ENCODE data around the gene IP6K3. TPM values are rescaled to one million over a fixed set of nuclear protein-coding genes. Genes with fewer than 3 reads are reported as not detected.

The IP6K3 gene, protein sequence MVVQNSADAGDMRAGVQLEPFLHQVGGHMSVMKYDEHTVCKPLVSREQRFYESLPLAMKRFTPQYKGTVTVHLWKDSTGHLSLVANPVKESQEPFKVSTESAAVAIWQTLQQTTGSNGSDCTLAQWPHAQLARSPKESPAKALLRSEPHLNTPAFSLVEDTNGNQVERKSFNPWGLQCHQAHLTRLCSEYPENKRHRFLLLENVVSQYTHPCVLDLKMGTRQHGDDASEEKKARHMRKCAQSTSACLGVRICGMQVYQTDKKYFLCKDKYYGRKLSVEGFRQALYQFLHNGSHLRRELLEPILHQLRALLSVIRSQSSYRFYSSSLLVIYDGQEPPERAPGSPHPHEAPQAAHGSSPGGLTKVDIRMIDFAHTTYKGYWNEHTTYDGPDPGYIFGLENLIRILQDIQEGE
- polyA plus RNA-seq, result under 1 TPM; 0.65 to 0.96 TPM

DNA sequence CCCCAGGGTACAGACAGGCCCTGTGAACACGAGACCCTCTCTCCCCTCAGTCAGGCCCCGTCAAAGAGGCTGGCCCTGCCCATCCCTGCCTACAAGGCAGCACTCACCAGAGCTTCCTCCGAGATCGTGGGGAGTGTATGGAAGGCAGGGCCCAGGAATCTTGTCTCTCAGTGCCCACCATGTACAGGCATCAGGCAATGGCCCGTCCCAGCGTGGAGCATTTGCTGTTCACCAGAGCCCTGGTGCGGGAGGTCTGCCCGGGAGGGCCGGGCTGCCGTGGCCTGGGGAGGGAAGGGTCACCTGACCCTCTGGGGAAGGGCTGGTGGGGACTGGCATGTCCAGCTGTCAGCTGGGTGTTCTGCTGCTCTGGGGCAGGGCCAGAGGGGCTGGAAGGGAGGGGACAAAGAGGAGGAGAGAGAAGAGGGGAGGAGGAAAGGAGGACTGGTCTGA, at the start of gene IP6K3:
Gene IP6K3 (minus strand): TSS at position 255 of the 450 bp plus-strand sequence. CDS start 11,429 bp downstream, outside the sequence.
- Histone ChIP-seq H3K4me3 (ENCODE audit: low read depth in 1 of 2, low read length in 2 of 2) (peak within 1 kb of the TSS in 1 of 2 donors; percentile 17), H3K27me3 (ENCODE audit: control insufficient read depth in 1 of 2, insufficient read depth in 2 of 2, low read length in 2 of 2) (no peaks in the 10 kb centered on the region), H3K27ac (ENCODE audit: low read depth in 2 of 2, low read length in 1 of 2) (peak within 1 kb of the TSS; percentile 43 to 57), H3K36me3 (ENCODE audit: control insufficient read depth in 2 of 2, insufficient read depth in 2 of 2, low read length in 1 of 2) (no peaks in the 10 kb centered on the region), H3K9me3 (ENCODE audit: control insufficient read depth in 2 of 2, insufficient read depth in 1 of 2, low read depth in 1 of 2, low read length in 1 of 2) (no peaks in the 10 kb centered on the region), H3K4me1 (ENCODE audit: control insufficient read depth in 2 of 2, insufficient read depth in 2 of 2, low read length in 1 of 2) (peaks cover 0 to 9% of the 10 kb centered on the region in 2 donors)
- 55 to 73% methylated on average over 10 of the region's 10 CpGs for WGBS, 2 donors

GRCh38 chr6:33794910-33795623, 48.4 kb upstream of the IP6K3 start:
- peaks cover 0 to 2% of the 10 kb centered on the region in 2 donors for H3K9me3 ChIP-seq (ENCODE audit: control insufficient read depth in 2 of 2, insufficient read depth in 1 of 2, low read depth in 1 of 2, low read length in 1 of 2)
- H3K36me3 ChIP-seq (ENCODE audit: control insufficient read depth in 2 of 2, insufficient read depth in 2 of 2, low read length in 1 of 2), result no peaks in the 10 kb centered on the region
- WGBS, 2 donors, result 37 to 44% methylated on average over 14 of the region's 14 CpGs
- H3K4me3 ChIP-seq (ENCODE audit: low read depth in 1 of 2, low read length in 2 of 2), result no peak overlapping the region
- H3K4me1 ChIP-seq (ENCODE audit: control insufficient read depth in 2 of 2, insufficient read depth in 2 of 2, low read length in 1 of 2), result no peaks in the 10 kb centered on the region
- H3K27me3 ChIP-seq (ENCODE audit: control insufficient read depth in 1 of 2, insufficient read depth in 2 of 2, low read length in 2 of 2), result no peaks in the 10 kb centered on the region
- H3K27ac ChIP-seq (ENCODE audit: low read depth in 2 of 2, low read length in 1 of 2), result no peak overlapping the region

- Histone ChIP-seq H3K9me3 (ENCODE audit: control insufficient read depth in 2 of 2, insufficient read depth in 1 of 2, low read depth in 1 of 2, low read length in 1 of 2) (no peaks in the 10 kb centered on the region), H3K27ac (ENCODE audit: low read depth in 2 of 2, low read length in 1 of 2) (no peak overlapping the region), H3K4me3 (ENCODE audit: low read depth in 1 of 2, low read length in 2 of 2) (no peak overlapping the region), H3K4me1 (ENCODE audit: control insufficient read depth in 2 of 2, insufficient read depth in 2 of 2, low read length in 1 of 2) (peaks cover 0 to 4% of the 10 kb centered on the region in 2 donors), H3K36me3 (ENCODE audit: control insufficient read depth in 2 of 2, insufficient read depth in 2 of 2, low read length in 1 of 2) (no peaks in the 10 kb centered on the region), H3K27me3 (ENCODE audit: control insufficient read depth in 1 of 2, insufficient read depth in 2 of 2, low read length in 2 of 2) (no peaks in the 10 kb centered on the region)
- 62 to 67% methylated on average over 10 of the region's 10 CpGs for WGBS, 2 donors
Observed at GRCh38 chr6:33792981-33793380, 46.3 kb upstream of the IP6K3 start.

DNA sequence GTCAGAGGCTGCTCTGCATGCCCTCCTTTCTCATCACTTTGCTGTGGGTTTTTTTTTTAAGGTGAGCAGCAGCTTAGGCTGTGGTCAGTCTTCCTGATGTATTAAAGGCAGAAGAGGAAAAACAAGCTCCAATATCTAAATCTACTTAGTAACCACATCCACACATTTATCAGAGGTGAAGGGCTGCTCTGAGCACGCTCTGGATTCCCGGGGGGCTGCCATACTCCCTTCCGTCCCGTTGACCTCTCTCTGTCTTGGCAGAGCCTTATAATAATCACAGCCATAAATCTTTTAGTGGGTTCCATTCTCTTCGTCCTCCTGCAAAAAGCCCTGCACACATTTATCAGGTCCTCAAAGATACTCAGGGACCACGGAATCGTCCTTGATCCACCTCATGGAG, 44.9 kb upstream of the IP6K3 start:
- H3K9me3 ChIP-seq (ENCODE audit: control insufficient read depth in 2 of 2, insufficient read depth in 1 of 2, low read depth in 1 of 2, low read length in 1 of 2), result no peaks in the 10 kb centered on the region

DNA sequence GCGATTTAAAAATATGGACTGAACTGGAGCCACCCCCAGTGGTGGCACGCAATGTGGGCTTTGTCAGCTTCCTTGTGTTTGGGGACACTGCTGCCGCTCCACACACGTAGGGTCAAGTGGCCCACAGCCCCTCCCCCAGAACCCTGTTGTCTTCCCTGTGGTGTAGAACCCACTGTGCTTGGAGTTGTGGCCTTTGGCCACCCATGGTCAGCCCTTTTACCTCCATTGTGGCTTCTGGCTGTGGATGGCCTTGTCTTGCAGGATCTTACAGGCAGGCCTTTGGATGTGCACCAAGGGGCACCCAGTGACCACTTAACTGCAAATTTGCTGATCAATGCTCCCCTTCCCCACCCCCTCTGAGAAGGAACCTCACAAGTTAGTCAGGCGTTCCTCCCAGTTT, 44.2 kb upstream of the IP6K3 start:
- WGBS, 2 donors, result 91 to 96% methylated on average over 5 of the region's 5 CpGs
- Histone ChIP-seq H3K9me3 (ENCODE audit: control insufficient read depth in 2 of 2, insufficient read depth in 1 of 2, low read depth in 1 of 2, low read length in 1 of 2) (no peaks in the 10 kb centered on the region), H3K4me3 (ENCODE audit: low read depth in 1 of 2, low read length in 2 of 2) (no peak overlapping the region), H3K27me3 (ENCODE audit: control insufficient read depth in 1 of 2, insufficient read depth in 2 of 2, low read length in 2 of 2) (no peaks in the 10 kb centered on the region), H3K36me3 (ENCODE audit: control insufficient read depth in 2 of 2, insufficient read depth in 2 of 2, low read length in 1 of 2) (peaks cover 2 to 3% of the 10 kb centered on the region in 2 donors), H3K4me1 (ENCODE audit: control insufficient read depth in 2 of 2, insufficient read depth in 2 of 2, low read length in 1 of 2) (peaks cover 0 to 4% of the 10 kb centered on the region in 2 donors), H3K27ac (ENCODE audit: low read depth in 2 of 2, low read length in 1 of 2) (no peak overlapping the region)

More for the DNA sequence above, 44.9 kb upstream of the IP6K3 start:
- Histone ChIP-seq H3K4me3 (ENCODE audit: low read depth in 1 of 2, low read length in 2 of 2) (no peak overlapping the region), H3K4me1 (ENCODE audit: control insufficient read depth in 2 of 2, insufficient read depth in 2 of 2, low read length in 1 of 2) (peaks cover 0 to 4% of the 10 kb centered on the region in 2 donors), H3K36me3 (ENCODE audit: control insufficient read depth in 2 of 2, insufficient read depth in 2 of 2, low read length in 1 of 2) (no peaks in the 10 kb centered on the region), H3K27ac (ENCODE audit: low read depth in 2 of 2, low read length in 1 of 2) (no peak overlapping the region), H3K27me3 (ENCODE audit: control insufficient read depth in 1 of 2, insufficient read depth in 2 of 2, low read length in 2 of 2) (no peaks in the 10 kb centered on the region)
- 77 to 80% methylated on average over 7 of the region's 7 CpGs for WGBS, 2 donors

DNA sequence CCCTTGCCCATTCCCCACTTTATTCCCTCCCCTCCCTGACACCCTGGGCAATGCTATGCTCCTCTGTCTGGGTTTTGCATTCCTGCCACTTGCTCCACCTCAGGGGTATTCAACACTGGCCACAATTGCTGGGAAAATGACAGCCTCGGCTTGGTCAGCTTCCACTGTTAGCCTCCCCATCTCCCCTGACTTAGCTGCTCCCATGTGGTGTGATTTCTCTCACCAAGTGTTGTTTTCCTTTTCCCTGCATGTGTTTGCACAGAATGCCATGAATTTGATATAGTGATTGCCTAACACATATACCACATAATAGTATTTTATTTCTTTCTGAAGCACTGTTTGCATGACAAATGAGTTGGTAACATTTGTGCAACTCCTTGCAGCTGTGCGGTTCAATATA, 43.7 kb upstream of the IP6K3 start:
- 78 to 86% methylated on average over 2 of the region's 2 CpGs for WGBS, 2 donors
- no peak overlapping the region for H3K27ac ChIP-seq (ENCODE audit: low read depth in 2 of 2, low read length in 1 of 2)
- no peak overlapping the region for H3K4me3 ChIP-seq (ENCODE audit: low read depth in 1 of 2, low read length in 2 of 2)
- H3K36me3 ChIP-seq (ENCODE audit: control insufficient read depth in 2 of 2, insufficient read depth in 2 of 2, low read length in 1 of 2), result peaks cover 2 to 3% of the 10 kb centered on the region in 2 donors
- peaks cover 0 to 4% of the 10 kb centered on the region in 2 donors for H3K4me1 ChIP-seq (ENCODE audit: control insufficient read depth in 2 of 2, insufficient read depth in 2 of 2, low read length in 1 of 2)
- H3K27me3 ChIP-seq (ENCODE audit: control insufficient read depth in 1 of 2, insufficient read depth in 2 of 2, low read length in 2 of 2), result no peaks in the 10 kb centered on the region
- no peaks in the 10 kb centered on the region for H3K9me3 ChIP-seq (ENCODE audit: control insufficient read depth in 2 of 2, insufficient read depth in 1 of 2, low read depth in 1 of 2, low read length in 1 of 2)

DNA sequence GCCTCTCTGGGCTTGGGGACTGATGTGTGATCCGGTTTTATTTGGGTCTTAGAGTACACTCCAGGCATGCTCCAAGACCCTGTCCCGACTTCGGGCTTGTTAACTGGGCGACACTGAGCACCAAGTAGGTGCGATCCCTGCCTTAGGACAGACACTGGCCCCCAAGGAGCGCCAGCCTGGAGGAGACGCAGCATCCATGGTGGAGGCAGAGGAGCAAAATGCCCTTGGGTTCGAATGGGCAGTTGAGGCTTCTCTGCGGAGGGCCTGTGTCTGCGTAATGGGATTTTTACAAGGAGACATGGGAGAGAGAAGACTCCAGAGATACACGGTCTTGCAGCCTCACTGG, 42.8 kb upstream of the IP6K3 start:
- no peaks in the 10 kb centered on the region for H3K27me3 ChIP-seq (ENCODE audit: control insufficient read depth in 1 of 2, insufficient read depth in 2 of 2, low read length in 2 of 2)
- H3K36me3 ChIP-seq (ENCODE audit: control insufficient read depth in 2 of 2, insufficient read depth in 2 of 2, low read length in 1 of 2), result peaks cover 3 to 8% of the 10 kb centered on the region in 2 donors
- peak overlapping the region in 1 of 2 donors; percentile 87 for H3K4me3 ChIP-seq (ENCODE audit: low read depth in 1 of 2, low read length in 2 of 2)
- no peak overlapping the region for H3K27ac ChIP-seq (ENCODE audit: low read depth in 2 of 2, low read length in 1 of 2)
- H3K4me1 ChIP-seq (ENCODE audit: control insufficient read depth in 2 of 2, insufficient read depth in 2 of 2, low read length in 1 of 2), result peaks cover 0 to 9% of the 10 kb centered on the region in 2 donors
- 91 to 93% methylated on average over 11 of the region's 11 CpGs for whole genome bisulfite sequencing, 2 donors
- H3K9me3 ChIP-seq (ENCODE audit: control insufficient read depth in 2 of 2, insufficient read depth in 1 of 2, low read depth in 1 of 2, low read length in 1 of 2), result no peaks in the 10 kb centered on the region

- WGBS, 2 donors, result 4 to 5% methylated on average over 76 to 86 of the region's 86 CpGs
- peaks cover 0 to 10% of the 10 kb centered on the region in 2 donors for H3K4me1 ChIP-seq (ENCODE audit: control insufficient read depth in 2 of 2, insufficient read depth in 2 of 2, low read length in 1 of 2)
- no peaks in the 10 kb centered on the region for H3K27me3 ChIP-seq (ENCODE audit: control insufficient read depth in 1 of 2, insufficient read depth in 2 of 2, low read length in 2 of 2)
- peak within 1 kb of the TSS; percentile 87 to 91 for H3K4me3 ChIP-seq (ENCODE audit: low read depth in 1 of 2, low read length in 2 of 2)
- peak within 1 kb of the TSS; percentile 92 to 97 for H3K27ac ChIP-seq (ENCODE audit: low read depth in 2 of 2, low read length in 1 of 2)
- H3K9me3 ChIP-seq (ENCODE audit: control insufficient read depth in 2 of 2, insufficient read depth in 1 of 2, low read depth in 1 of 2, low read length in 1 of 2), result no peaks in the 10 kb centered on the region
- peaks cover 3 to 12% of the 10 kb centered on the region in 2 donors for H3K36me3 ChIP-seq (ENCODE audit: control insufficient read depth in 2 of 2, insufficient read depth in 2 of 2, low read length in 1 of 2)
Observed at GRCh38 chr6:33788694-33789549, 42.2 kb upstream of the IP6K3 start, which contains the start of gene LEMD2. TSS of gene LEMD2 (minus strand) at chr6:33789130. CDS start at chr6:33789116, 14 bp downstream.

Data from esophagus (tissue), 2 donors.